HG03432 (cell line): ENCODE measurements around the gene ZCCHC2.

ENCODE experiments used
- ATAC-seq: cut with Tn5 transposase; IDR thresholded peaks from one replicate; pipeline ENCODE4 v1.9.1; 2021; ENCODE audit warnings: mild to moderate bottlenecking, moderate library complexity; ENCODE audit not compliant: unreplicated experiment

Gene ZCCHC2

DNA sequence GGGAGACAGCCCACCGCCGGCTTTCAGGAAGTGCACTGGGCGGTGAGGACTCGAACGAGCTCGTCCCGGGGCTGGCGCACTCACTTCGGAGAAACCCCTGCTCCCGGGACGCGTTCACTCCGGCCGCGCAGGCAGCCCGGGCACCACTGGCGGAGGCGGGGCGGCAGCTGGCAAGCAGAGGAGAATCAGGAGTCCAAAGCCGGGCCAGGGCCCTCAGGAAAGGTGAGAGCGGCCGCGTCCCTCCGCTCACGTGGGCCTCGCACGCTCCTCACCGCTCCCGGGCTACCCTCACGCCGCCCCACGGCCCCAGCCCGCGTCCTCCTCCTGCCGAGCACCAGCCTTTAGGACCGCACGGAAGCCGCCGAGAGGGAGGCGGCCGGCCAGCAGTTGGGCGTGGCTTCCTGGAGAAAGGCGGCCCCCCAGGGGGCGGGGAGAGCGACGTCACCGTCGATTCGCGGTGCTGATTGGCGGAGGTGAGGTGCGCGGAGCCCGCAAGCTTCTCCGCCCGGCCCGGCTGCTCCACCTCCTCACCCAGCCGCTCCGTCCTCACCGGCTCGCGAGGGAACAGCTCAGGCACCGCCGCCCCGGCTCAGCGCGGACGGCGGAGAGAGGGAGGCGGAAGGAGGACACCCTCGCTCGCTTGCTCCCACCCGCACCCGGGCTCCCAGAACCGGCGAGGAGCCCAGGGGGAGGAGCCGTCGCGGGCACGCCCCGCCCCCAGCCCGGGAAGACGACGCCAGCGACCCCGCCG lies at the start of gene ZCCHC2:
TSS of gene ZCCHC2 (plus strand) at position 522 of the 751 bp plus-strand sequence. CDS start 400 bp downstream, outside the sequence.
- ATAC-seq = peak; percentile 72

DNA sequence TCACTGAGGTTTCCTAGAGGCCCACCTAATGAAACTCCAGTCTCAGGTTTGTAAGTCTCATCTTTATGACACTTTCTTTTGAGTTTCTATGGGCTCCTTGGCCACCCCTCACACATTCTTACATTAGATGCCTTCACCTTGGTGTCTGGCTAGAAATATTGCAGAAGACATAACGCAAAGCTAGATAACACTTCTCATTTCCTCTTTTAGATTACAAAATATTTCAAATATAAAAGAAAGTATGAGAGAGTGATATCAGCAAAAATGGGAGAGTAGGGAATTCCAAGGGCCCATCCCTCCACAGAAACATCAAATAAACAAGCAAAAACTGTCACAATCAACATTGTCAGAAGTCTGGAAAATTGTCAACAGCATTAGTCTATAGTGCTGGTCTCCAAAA lies 43.3 kb upstream of the ZCCHC2 start:
- no peak for ATAC-seq

DNA sequence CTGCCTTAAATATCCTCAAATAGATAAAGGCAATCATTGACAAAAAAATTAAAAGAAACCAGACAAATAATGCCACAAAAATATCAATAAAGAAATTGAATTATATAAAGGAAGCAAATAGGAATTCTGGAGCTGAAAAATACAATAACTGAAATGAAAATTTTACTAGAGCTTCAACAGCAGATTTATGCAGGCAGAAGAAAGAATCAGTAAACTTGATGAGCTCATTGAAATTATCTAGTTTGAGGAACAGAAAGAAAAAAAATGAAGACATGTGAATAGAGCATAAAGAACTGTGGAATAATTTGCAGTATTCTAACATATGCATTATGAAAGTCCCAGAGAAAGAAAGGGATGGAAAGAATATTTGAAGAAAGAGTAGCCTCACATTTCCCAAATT lies 41.9 kb upstream of the ZCCHC2 start:
- ATAC-seq = no peak

DNA sequence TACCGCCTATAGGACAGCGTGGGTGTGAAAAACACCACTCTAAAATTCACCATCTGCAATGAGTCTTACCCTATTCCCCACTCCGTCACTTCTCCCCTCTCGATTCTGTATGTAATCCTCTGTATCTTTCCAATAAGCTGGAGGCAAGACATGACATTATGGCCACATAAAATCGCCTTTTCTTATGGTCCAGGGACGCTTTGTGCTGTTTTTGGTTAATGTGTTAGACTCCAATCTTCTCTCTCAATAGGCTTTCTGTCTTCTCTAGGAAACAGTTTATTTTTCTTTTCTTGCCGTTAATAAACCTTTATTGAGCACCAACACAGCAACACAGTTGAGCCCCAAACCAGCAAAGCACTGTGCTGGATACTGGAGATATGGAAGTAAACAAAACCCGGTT lies 37.9 kb upstream of the ZCCHC2 start:
- no peak for ATAC-seq

DNA sequence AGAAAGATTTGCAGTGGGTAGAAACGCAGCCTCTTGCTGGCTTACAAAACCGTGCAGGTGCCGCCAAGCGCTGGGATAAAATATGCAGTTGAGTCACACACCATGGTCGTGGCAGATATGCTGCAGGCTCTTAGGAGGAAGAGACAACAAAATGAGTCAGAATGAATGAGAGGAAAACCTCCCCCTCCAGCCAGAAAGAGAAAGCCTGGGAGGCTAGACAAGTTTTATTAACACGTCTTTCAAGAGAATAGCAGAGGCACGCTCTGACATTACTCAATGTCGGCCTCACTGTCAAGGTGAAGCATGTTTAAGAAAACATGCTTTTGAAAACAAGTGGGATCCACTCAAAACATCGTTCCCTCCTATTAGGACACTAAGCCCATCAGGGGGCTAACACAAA lies 37.1 kb upstream of the ZCCHC2 start:
- no peak for ATAC-seq

DNA sequence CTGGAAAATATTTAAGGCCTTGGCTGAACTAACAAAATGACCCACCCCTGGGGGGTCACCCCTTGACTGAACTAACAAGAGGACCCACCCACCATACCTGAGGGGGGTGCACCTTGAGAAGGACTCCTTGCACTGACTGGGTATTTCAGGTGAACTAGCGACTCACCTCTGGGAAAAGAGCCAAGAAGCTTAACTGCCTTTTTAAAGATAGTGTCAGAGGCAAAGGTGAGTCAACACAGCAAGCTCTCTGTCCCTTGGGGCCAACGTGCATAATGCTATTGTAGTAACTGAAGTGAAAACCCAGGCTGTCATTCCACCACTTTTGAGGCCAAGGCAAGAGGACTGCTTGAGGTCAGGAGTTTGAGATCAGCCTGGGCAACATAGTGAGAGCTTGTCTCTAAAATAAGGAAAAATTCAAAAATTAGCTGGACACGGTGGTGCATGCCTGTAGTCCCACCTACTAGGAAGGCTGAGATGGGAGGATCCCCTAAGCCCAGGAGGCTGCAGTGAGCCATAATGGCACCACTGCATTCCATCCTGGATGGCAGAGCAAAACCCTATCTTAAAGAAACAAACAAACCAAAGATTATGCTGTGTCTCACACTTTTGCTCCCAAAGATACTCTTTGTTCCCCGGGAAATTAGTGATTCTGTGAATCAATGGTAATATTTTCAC lies 36.4 kb upstream of the ZCCHC2 start:
- peak; percentile 63 for ATAC-seq

DNA sequence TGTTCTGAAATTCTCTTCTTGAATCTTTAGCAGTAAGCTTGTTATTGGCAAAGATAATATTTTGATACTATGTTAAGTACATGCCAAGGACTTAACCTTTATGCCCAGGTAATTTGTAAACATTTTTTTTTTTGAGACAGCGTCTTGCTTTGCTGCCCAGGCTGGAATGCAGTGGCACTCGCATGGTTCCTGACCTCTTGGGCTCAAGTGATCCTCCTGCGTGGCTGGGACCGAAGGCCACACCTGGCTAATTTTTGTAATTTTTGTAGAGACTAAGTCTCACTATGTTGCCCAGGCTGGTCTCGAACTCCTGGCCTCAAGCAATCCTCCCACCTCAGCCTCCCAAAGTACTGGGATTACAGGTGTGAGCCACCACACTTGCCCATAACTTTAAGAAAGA lies 35.7 kb upstream of the ZCCHC2 start:
- no peak for ATAC-seq

DNA sequence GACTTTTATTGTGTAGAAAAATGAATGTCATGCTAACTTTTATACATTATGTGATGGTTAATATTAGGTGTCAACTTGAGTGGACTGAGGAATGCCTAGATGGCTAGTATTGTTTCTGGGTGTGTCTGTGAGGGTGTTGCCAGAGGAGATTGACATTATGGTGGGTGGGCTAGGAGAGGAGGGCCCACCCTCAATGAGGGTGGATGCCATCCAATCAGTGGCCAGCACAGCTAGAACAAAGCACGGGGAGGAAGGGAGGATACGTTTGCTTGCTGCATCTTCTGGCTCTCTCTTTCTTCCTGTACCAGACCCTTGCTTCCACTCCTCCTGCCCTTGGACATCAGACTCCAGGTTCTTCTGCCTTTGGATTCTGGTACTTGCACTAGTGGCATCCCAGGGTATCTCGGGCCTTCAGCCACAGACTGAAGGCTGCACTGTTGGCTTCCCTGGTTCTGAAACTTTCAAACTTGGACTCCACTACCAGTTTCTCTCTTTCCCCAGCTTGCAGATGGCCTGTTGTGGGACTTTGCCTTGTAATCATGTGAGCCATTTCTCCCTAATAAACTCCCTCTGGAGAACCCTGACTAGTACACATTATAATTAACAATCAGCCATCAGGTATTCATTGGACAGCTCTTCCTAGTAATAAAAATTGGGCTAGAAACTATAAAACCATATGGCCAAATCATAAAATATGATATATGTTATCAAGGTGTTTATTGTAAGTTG lies 31.7 kb upstream of the ZCCHC2 start:
- no peak for ATAC-seq

DNA sequence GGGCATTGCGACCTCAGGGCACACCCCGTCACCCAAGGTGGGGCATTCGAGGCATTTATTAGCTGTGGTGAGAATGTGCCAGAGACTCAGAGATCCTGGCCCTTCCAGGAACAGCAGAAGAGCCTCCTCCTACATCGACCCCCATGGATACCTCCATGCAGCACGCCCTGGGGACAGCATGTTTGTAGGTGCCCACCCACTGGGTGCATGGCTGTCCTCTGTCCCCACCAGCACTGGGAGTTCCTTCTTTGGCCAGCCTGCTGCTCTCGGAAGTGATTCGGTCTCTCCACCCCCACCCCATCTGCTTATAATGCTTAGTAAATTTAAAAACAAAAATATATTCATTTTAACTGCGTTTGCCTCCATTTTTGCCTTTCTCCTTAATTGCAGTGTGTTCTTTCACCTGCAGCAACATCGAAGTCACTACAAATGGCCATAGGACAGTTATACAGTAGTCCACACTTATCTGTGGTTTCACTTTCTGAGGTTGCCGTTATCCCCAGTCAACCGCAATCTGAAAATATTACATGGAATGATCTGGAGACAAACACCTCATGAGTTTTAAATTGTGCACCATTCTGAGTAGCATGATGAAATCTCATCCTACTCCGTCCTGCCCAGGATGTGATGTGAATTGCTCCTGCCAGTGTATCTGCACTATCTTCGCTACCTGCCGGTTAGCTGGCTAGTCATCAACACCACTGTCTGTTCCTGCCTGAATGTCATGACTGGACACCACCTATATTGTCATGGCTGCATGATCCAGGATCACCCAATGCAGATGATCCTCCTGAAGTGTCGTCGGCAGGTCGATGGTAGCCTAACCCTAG lies 29.6 kb upstream of the ZCCHC2 start:
- no peak for ATAC-seq

DNA sequence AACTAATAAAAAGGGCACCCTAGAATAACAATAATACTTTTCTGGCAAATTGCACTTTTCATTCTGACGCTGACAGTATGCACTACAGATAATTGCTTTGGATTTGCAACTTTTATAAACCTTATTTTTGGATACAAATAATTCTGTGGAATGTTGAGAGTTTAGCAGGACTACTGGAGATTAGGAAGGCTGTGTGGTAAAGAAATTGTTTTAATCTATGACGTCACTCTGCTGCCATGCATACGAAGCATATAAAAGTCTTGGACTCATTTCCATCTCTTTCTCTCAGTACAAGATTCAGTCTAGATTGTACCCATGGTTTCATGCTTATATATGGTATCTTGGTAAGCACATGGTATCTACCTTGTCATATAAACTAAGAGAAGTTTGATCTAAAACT lies 28.1 kb upstream of the ZCCHC2 start:
- no peak for ATAC-seq

DNA sequence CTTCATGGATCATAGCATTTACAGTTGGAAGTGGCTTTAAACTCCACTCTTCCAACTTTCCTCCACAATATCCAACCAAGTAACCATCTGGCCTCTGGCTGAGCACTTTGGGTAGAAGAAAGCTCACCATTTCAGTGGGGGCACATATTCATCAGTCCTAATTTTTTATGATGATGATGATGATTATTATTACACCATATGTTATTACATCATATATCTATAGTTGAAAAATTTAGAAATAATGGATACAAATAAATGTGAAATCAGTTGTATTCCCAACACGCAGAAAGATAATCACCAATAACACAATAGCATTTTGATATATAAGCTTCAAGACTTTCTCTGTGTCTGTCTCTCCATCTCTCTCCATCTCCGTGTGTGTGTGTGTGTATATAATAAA lies 26.6 kb upstream of the ZCCHC2 start:
- no peak for ATAC-seq

DNA sequence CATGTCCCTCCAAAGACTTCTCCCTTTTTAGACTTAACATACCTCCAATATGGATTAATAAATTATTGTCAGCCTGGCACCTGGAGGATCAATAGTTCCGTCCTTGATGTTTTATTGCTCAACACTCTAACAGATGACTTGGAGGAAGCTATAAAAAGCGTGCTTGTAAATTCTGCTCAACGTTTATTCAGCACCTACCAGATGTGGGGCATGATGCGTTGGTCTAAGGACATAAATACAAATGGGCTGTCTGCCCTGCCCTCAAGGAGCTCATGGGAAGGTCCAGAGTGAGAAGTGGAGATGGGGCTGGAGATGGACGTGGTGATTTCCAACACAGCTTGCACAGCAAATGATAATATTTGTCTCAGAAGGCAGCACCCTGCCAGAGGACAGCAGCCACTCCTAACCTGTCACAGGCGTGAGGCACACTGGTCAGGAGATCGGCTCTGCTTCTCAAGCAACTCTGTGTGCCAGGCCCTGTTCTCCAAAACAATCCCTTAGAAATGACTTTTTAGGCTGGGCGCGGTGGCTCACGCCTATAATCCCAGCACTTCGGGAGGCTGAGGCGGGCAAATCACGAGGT lies 25.5 kb upstream of the ZCCHC2 start:
- no peak for ATAC-seq

DNA sequence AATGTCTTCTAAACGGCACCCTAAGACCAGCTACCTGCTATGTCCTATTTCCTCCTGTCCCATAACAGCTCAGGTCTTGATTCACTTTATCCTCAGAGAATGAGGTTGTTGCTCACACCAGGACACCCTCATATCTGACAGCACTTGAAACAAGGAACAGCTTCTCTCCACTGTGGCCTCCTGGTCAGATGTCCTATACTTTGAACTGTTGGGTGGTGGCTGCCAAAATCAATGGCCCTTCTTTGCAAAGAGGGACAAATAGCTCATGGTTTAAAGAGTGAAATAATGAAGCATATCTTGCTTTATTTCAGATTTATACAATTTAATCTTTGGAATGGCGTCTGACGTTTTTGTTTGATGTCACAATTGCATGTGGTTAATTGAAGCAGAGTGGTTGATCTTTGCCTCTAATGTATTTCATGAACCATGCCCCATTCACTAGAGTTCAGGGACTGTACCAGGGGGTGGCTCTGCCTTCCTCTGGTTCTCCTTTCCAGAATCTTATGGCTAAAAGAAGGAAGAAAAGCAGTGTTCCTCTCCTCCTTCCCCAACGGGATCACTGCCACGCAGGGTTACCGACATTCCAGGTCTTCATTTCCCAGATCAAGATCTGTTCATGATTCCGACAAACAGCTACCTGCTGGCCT lies 24.1 kb upstream of the ZCCHC2 start:
- no peak for ATAC-seq

DNA sequence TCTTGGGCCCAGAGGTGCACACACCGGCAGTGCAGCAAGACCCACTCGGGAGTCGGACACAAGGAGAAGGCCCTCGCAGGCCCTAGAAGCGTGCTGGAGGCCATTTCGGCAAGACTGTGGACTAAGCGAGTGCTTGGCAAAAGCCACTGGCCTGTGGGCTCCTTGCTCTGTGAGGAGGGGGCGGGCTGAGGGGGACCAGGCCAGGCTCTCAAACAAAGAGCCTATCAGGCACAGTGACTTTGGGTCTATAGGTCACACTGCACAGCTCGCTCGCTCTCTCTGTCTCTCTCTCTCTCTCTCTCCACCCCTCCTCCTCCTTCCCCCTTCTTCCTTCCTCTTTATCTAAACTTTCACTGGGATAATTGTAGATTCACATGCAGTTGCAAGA lies 23.6 kb upstream of the ZCCHC2 start:
- ATAC-seq = no peak

DNA sequence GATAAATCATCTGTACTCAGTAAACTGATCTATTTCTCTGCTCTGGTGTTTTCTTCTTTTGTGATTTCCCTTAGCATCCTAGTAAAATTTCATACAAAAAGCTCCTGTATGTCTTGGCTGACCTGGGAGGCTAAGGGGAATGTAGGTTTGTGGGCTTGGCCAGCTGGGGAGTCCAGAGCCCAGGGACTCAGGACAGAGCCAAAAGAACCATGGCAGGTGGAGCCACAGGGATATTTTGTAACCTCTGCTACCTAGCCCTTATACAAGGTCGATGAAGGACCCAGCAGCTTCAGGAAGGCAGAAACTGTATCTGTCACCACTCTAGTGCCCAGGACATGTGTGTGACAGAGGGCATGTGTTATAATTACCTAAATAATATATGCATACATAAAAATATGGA lies 22.7 kb upstream of the ZCCHC2 start:
- ATAC-seq = no peak

DNA sequence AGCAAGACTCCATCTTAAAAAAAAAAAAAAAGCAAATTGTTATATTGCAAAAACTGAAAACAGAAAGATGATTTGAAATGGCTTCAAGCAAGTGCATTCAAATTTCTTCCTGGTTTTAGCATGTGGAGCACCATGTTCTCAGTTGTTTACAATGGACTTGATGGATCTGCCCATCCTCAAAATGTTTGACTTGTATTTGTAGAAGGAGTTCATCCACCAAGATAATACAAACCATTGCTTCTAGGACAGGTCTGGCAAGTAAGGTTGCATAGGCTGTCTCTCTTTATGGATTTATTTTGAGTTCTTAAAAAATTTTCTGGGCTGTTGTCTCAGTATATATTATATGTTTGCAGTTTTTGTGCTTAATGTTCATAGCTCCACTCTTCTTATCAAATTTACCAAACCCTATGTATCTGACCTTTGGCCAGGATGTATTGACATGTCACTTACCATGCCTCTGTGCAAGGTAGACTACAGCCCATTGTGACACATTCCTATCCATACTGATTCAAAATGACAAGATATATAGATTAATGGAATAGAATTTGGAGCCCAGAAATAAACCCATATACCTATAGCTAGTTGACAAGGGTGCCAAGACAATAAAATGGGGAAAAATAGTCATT lies 21.7 kb upstream of the ZCCHC2 start:
- ATAC-seq = no peak

DNA sequence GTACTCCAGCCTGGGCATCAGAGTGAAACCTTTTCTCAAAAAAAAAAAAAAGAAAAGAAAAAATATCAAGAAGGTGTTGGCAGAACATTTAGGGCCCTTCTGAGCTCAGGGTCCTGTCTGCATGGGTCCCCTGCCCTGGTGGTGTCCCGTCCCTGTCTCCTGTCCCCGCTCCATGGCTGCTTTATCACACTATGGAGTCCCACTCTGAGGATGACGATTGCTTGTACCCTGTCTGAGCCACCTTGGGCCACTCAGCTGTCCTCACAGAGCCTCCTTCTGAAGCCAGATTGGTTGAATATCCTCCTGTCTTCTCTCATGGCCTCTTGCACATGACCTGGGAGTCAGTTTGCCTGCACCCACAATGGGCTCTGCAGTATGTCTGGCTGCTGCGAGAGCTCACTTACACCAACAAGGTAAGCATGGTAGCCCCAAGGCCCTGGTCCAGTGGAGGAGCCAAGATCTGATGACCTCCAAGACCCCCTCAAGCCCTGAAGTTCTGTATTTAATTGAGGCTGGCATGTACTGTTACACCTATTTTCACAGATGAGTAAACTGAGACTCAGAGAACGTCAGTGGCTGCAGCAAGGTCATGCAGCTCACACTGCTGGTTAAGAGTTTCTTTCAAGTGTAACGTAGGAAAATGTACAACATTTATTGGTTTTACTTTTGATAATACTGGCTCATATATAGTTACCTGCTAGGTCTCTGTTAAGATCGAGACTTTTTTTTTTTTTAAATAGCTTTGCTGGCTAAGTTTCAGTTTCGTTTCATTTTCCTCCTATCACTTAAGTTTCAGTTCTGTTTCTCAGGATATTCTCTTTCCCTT lies 16.9 kb upstream of the ZCCHC2 start:
- peak; percentile 95 for ATAC-seq

DNA sequence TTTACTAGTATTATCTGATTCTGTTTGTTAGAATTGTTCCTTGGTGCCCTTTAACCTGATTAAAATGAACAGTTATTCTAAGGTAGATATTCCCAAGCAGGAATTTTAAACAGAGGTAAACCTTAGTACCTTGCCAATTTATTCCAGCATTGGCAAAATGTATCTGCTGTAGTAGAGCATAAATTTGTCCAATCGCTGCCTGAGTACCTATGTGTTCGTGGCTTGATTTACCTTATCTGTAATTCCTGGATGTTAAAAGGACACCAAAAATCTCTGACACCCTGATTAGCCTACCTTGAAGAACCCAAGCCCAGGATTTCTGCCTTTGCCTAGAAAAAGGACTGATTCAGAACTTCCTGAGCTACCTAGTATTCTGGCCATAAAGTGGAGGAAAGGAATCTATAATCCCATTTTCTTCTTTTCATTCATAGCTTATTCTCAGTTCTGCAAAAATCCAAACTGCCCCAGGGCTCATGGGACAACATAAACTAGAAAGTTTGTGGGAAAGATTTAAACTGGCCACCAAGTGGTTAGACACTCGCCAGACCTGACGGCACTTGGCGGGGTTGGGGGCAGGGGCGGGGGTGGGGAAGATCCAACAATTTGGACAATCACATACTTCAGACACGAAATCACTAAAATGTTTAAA lies 16.2 kb upstream of the ZCCHC2 start:
- no peak for ATAC-seq
